Measurements from ENCODE around the gene CACNA2D4.

Gene CACNA2D4

GRCh38 chr12:1768615-1769014, 149.8 kb downstream of the CACNA2D4 start:
- DNase-seq = no peak

DNA sequence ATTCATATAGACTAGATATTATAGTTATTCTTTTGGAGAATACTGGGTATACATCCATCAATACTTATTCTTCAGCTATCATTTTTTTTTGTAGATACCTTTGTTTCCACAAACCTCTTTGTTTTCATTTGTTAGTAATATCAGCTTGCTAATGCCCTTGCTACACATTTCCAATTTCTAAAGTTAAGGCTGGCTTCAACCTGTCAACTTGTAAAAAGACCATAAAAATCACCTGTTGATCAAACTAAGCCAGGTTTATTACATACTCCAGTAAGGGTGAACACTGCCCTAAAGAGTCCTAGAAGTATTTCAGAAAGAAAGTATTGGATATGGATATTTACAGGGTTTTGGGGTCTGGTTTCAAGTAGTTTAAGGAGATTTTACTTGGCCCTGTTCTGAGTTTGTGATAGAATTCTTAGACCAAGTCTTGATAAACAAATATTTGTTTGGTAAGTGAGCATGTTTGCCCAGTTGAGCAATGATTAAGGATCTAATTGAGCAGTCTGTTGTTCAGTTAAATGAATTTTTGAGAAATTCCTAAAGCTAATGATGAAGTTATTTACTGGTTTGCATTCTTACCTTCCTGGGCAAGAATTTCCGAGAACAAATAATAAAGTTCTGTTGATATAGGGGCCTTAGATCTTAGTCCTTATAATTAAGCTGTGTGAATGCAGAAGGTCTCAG, 150.9 kb downstream of the CACNA2D4 start:
- no peak for DNase-seq

GRCh38 chr12:1766110-1766509, 152.3 kb downstream of the CACNA2D4 start:
- DNase-seq = no peak

GRCh38 chr12:1763153-1763552, 155.3 kb downstream of the CACNA2D4 start:
- no peak for DNase-seq

- DNase-seq = no peak
These were observed 156.6 kb downstream of the CACNA2D4 start for GRCh38 chr12:1761857-1762256.

DNA sequence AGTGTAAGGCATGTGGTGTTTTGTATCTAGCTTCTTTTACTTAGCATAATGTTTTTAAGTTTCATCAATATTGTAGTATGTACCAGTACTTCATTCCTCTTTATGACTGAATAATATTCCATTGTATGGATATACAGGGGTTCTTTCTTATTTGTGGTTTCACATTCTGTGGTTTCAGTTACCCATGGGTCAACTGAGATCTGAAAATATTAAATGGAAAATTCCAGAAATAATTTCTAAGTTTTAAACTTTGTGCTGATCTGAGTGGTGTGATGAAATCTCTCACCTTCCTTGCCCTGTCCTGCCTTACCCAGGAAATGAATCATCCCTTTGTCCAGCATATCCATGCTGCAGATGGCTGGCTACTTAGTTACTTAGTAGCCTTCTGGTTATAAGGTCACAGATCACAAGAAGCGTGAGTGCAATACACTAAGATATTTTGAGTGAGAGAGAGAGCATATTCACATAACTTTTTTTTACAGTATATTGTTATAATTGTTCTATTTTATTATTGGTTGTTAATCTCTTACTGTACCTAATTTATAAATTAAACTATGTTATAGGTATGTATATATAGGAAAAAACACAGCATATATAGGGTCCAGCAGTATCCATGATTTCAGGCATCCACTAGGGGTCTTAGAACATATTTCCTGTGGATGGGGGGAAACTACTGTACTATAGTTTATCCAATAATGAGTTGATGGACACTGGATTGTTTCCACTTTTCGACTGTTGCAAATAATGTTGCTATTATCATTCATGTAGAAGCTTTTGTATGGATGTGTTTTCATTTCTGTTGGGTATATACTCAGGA, 157.7 kb downstream of the CACNA2D4 start:
- DNase-seq = no peak

GRCh38 chr12:1758887-1759286, 159.6 kb downstream of the CACNA2D4 start:
- DNase-seq = no peak

- DNase-seq = no peak
These were observed 160.1 kb downstream of the CACNA2D4 start for GRCh38 chr12:1758376-1758775.

DNA sequence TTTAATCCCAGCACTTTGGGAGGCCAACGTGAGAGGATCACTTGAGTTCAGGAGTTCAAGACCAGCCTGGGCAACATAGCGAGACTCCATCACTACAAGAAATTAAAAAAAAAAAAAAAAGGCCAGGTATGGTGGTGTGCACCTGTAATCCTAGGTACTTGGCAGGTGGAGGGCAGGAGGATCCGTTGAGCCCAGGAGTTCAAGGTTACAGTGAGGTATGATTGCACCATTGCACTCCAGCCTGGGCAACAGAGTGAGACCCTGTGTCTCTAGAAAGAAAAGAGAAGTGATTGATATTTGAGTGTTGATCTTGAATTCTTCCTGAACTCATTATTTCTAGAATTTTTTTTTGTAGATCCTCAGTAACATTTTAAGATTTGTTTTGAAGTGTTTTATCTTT, 168.2 kb downstream of the CACNA2D4 start:
- DNase-seq = no peak

GRCh38 chr12:1749019-1749418, 169.4 kb downstream of the CACNA2D4 start:
- DNase-seq = no peak

DNA sequence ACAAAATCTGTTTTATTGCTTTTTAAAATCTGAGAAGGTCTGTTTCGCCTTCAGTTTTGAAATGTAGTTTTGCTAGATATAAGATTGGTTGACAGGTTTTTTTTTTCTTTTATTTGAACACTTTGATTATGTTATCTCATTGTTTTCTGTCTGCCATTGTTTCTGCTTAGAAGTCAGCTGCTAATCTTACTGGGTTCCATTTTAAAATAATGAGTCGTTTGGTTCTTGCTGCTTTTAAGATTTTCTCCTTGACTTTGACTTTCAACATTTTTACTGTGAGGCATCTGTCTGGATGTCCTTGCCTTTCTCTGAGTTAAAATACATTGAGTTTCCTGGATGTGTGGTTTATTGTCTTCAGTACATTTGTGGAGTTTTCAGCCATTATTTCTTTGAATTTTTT, 170.8 kb downstream of the CACNA2D4 start:
- DNase-seq = peak in 1 of 2 experiments; percentile 2

DNA sequence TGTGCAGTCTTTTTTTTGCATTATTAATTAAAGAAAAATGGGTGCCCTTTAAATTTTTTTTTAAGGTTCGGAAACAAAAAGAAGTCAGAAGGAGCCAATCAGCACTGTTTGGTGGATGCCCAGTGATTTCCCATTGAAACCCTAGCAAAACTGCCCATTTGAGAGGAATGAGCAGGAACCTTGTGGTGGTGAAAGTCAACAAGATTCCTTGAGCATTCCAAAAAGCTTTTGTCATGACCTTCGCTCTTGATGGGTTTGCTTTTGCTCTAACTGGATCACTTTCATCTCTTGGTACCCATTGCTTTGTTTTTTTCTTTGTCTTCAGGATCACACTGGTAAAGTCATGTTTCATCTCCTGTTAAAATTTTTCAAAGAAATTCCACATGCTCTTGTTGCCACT, 173.5 kb downstream of the CACNA2D4 start:
- no peak for DNase-seq

Data from AML-193 (cell line).